ENCODE results near the gene HID1. TPM values are rescaled to one million over a fixed set of nuclear protein-coding genes. Genes with fewer than 3 reads are reported as not detected.

HID1 gene
- total RNA-seq, 1 experiment from 2014 or later: 12.7 TPM

DNA sequence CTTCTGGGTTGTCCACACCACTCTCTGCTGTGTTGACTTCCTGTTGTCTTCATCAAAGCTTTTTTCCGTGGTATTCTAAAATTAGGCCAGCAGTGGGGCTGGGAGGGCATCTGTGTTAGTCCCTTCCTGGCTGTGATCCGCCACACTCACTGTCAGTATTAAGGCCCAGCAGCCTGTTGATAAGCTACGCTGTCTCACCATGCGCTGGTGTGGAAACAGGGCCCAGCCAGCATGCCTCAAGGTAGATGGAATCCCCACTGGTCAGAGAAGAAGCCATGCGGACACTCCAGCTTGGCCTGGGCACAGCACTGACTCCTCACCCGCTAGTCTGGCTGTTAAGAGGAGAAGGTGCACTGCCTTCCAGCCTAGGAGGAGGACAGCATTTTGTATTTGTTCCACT, 26.2 kb upstream of the HID1 start:
- peaks cover 1% of the 10 kb centered on the region; the same call in 1 of the 2 replicates for H3K79me2 ChIP-seq (ENCODE audit: insufficient read depth, low read length)
- H3T11ph ChIP-seq (ENCODE audit: low read length): no peak overlapping the region
- no CpG with 5 or more reads among the region's 6 CpGs for WGBS (ENCODE audit: extremely low coverage, insufficient read length, low lambda C conversion rate)
- TF ChIP-seq, protein P1, sequence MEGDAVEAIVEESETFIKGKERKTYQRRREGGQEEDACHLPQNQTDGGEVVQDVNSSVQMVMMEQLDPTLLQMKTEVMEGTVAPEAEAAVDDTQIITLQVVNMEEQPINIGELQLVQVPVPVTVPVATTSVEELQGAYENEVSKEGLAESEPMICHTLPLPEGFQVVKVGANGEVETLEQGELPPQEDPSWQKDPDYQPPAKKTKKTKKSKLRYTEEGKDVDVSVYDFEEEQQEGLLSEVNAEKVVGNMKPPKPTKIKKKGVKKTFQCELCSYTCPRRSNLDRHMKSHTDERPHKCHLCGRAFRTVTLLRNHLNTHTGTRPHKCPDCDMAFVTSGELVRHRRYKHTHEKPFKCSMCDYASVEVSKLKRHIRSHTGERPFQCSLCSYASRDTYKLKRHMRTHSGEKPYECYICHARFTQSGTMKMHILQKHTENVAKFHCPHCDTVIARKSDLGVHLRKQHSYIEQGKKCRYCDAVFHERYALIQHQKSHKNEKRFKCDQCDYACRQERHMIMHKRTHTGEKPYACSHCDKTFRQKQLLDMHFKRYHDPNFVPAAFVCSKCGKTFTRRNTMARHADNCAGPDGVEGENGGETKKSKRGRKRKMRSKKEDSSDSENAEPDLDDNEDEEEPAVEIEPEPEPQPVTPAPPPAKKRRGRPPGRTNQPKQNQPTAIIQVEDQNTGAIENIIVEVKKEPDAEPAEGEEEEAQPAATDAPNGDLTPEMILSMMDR (conservative IDR thresholded peaks at IDR 0.05): no peak
- DNase-seq: no peak
- no peak overlapping the region for H3K23ac ChIP-seq (ENCODE audit: insufficient read length, low read depth, low read length)
- Mint-ChIP-seq H3K27ac (no peak overlapping the region), H3K36me3 (ENCODE audit: insufficient read depth in 1 of 3, low read depth in 3 of 3) (peaks cover 9 to 33% (median 25%) of the 10 kb centered on the region in 3 experiments; a peak in 6 of 7 replicates), H3K4me1 (no peaks in the 10 kb centered on the region), H3K27me3 (ENCODE audit: low read depth) (no peaks in the 10 kb centered on the region), H3K9me3 (no peaks in the 10 kb centered on the region), H3K4me3 (no peak overlapping the region)
- no peak overlapping the region for H3K4ac ChIP-seq (ENCODE audit: low read depth, low read length)
- H3K27me3 ChIP-seq (ENCODE audit: insufficient read depth, low read length): no peaks in the 10 kb centered on the region
- no peak overlapping the region for H3K56ac ChIP-seq (ENCODE audit: insufficient read length, low read depth, low read length)
- no peaks in the 10 kb centered on the region for H3K23me2 ChIP-seq (ENCODE audit: insufficient read length, low read depth, low read length, poor library complexity, severe bottlenecking)
- no peak overlapping the region for H3K9ac ChIP-seq (ENCODE audit: extremely low read depth, insufficient read length, low read length)
- no peak overlapping the region for H2BK15ac ChIP-seq (ENCODE audit: low read depth, low read length)
- no peak overlapping the region for H2BK20ac ChIP-seq (ENCODE audit: low read depth, low read length, poor library complexity, severe bottlenecking)
- no peak overlapping the region for H3K27ac ChIP-seq (ENCODE audit: insufficient read length, low read depth, low read length)
- H2BK12ac ChIP-seq (ENCODE audit: insufficient read length, low read depth, low read length): no peak overlapping the region
- no peak overlapping the region for H2AK5ac ChIP-seq (ENCODE audit: insufficient read length, low read length)
- H2BK5ac ChIP-seq (ENCODE audit: insufficient read length, low read length): no peak overlapping the region
- no peak overlapping the region for H4K91ac ChIP-seq (ENCODE audit: insufficient read length, low read depth, low read length)
- H3K18ac ChIP-seq (ENCODE audit: insufficient read length, low read depth, low read length): no peak overlapping the region
- no peak overlapping the region for H3K4me2 ChIP-seq (ENCODE audit: insufficient read depth, insufficient read length, low read length)
- no peak overlapping the region for H2BK120ac ChIP-seq (ENCODE audit: low read depth, low read length, poor library complexity, severe bottlenecking)
- no peak overlapping the region for H2AFZ ChIP-seq (ENCODE audit: low read length)
- no peaks in the 10 kb centered on the region for H3K79me1 ChIP-seq (ENCODE audit: insufficient read depth, low read depth, low read length, poor library complexity, severe bottlenecking)
- H3K9me3 ChIP-seq (ENCODE audit: control insufficient read depth, low read depth, low read length): no peaks in the 10 kb centered on the region
- H3K4me1 ChIP-seq (ENCODE audit: insufficient read depth, low read length): no peaks in the 10 kb centered on the region
- no peak overlapping the region for H4K8ac ChIP-seq (replicated peaks; ENCODE audit: insufficient read length, low read depth, low read length)
- no peak overlapping the region for H3K14ac ChIP-seq (ENCODE audit: insufficient read depth, low read length)
- no peaks in the 10 kb centered on the region for H4K20me1 ChIP-seq (ENCODE audit: control insufficient read depth, insufficient read depth, insufficient read length)
- H4K5ac ChIP-seq (ENCODE audit: insufficient read length, low read depth, low read length): no peak overlapping the region

Measured in H9 (cell line).